HEK293 (cell line): Measurements from ENCODE around the gene STK39.
A peak's percentile ranks its signal among the peaks of the same experiment; 100 is the strongest.
"Not testable (repeated sequence)": the region's sequence is repeated elsewhere in the genome, so short reads cannot be mapped to it uniquely, and the experiment has no call there.

Experiments
- CTCF ChIA-PET: fragments of 350-600 bp; formaldehyde crosslinking; extraction: SDS; loops from one replicate; lab custom pipeline; 2021; ENCODE audit warnings: antibody characterized with exemption; lab: Yijun Ruan, JAX
- POLR2A ChIA-PET: fragments of 300-600 bp; formaldehyde crosslinking; extraction: SDS; loops from one replicate; lab custom pipeline; 2020; ENCODE audit warnings: antibody characterized with exemption, inconsistent platforms; lab: Yijun Ruan, JAX
- H3K27ac ChIP-seq: fragments of 200-500 bp; sonication (Bioruptor generic); 2 replicates; pipeline ENCODE4 v1.5.1; 2014; ENCODE audit warnings: low read depth, low read length, control low read depth, inconsistent platforms; ENCODE audit errors: extremely low read depth
- H3K36me3 ChIP-seq, 2 experiments: fragments of 200-500 bp in 1 of 2; sonication (Bioruptor generic) in 1 of 2; 1 replicate in 1 of 2; 2 replicates in 1 of 2; pipeline ENCODE4 v1.5.1; 2014 to 2017; ENCODE audit warnings: inconsistent platforms in 2 of 2, low read length in 2 of 2; ENCODE audit not compliant: control insufficient read depth in 2 of 2, insufficient read depth in 1 of 2
- H3K4me1 ChIP-seq: fragments of 200-500 bp; sonication (Bioruptor generic); 2 replicates; pipeline ENCODE4 v1.5.1; 2014; ENCODE audit warnings: mild to moderate bottlenecking, low read length, inconsistent platforms; ENCODE audit not compliant: control insufficient read depth, insufficient read depth
- H3K4me3 ChIP-seq: 2 replicates; pipeline ENCODE4 v1.5.1; 2011; ENCODE audit warnings: low read depth, mild to moderate bottlenecking, control low read depth, low read length, moderate library complexity
- H3K9me3 ChIP-seq: fragments of 200-500 bp; sonication (Bioruptor generic); 2 replicates; pipeline ENCODE4 v1.5.1; 2014; ENCODE audit warnings: low read depth, low read length, inconsistent platforms; ENCODE audit not compliant: control insufficient read depth, insufficient read depth
- BCL6B ChIP-seq: fragments of 450-650 bp; formaldehyde crosslinking; IDR thresholded peaks from 2 replicates; pipeline ENCODE4 v1.5.1; 2017; ENCODE audit warnings: missing biosample characterization, missing genetic modification characterization
- HOXD13 ChIP-seq: sonication (generic); formaldehyde crosslinking; IDR thresholded peaks from 2 replicates; pipeline ENCODE4 v1.8.0; 2022; ENCODE audit warnings: missing genetic modification reagents, borderline replicate concordance
- PRDM6 ChIP-seq: fragments of 450-650 bp; formaldehyde crosslinking; IDR thresholded peaks from 2 replicates; pipeline ENCODE4 v1.5.1; 2017; ENCODE audit warnings: missing biosample characterization, missing genetic modification characterization
- SCRT2 ChIP-seq: fragments of 450-650 bp; formaldehyde crosslinking; IDR thresholded peaks from 2 replicates; pipeline ENCODE4 v1.5.1; 2016; ENCODE audit warnings: missing biosample characterization, missing genetic modification characterization
- ZNF138 ChIP-seq: fragments of 450-650 bp; formaldehyde crosslinking; IDR thresholded peaks from 2 replicates; pipeline ENCODE4 v1.5.1; 2016; ENCODE audit warnings: missing biosample characterization, missing genetic modification characterization, borderline replicate concordance
- ZNF140 ChIP-seq: fragments of 450-650 bp; formaldehyde crosslinking; IDR thresholded peaks from 2 replicates; pipeline ENCODE4 v1.5.1; 2016; ENCODE audit warnings: missing biosample characterization, missing genetic modification characterization
- ZNF146 ChIP-seq: fragments of 450-650 bp; formaldehyde crosslinking; IDR thresholded peaks from 2 replicates; pipeline ENCODE4 v1.5.1; 2016; ENCODE audit warnings: missing biosample characterization, missing genetic modification characterization
- ZNF341 ChIP-seq: fragments of 450-650 bp; formaldehyde crosslinking; IDR thresholded peaks from 2 replicates; pipeline ENCODE4; 2016; ENCODE audit warnings: low read depth, missing biosample characterization, missing genetic modification characterization
- ZNF433 ChIP-seq: fragments of 450-650 bp; formaldehyde crosslinking; IDR thresholded peaks from 2 replicates; pipeline ENCODE4 v1.5.1; 2016; ENCODE audit warnings: missing biosample characterization, missing genetic modification characterization, low read depth
- ZNF560 ChIP-seq: fragments of 450-650 bp; formaldehyde crosslinking; IDR thresholded peaks from 2 replicates; pipeline ENCODE4 v1.5.1; 2017; ENCODE audit warnings: missing biosample characterization, missing genetic modification characterization, borderline replicate concordance
- ZNF596 ChIP-seq: fragments of 450-650 bp; IDR thresholded peaks from 2 replicates; pipeline ENCODE4 v1.5.0; 2018; ENCODE audit warnings: missing biosample characterization, mild to moderate bottlenecking, missing genetic modification characterization, moderate library complexity
- ZNF654 ChIP-seq: fragments of 450-650 bp; formaldehyde crosslinking; IDR thresholded peaks from 2 replicates; pipeline ENCODE4 v1.5.1; 2016; ENCODE audit warnings: low read depth, missing biosample characterization, missing genetic modification characterization
- ZNF777 ChIP-seq: fragments of 450-650 bp; formaldehyde crosslinking; IDR thresholded peaks from 2 replicates; pipeline ENCODE4 v1.5.1; 2017; ENCODE audit warnings: missing biosample characterization, missing genetic modification characterization, borderline replicate concordance
- ZSCAN16 ChIP-seq: fragments of 450-650 bp; formaldehyde crosslinking; IDR thresholded peaks from 2 replicates; pipeline ENCODE4 v1.5.1; 2016; ENCODE audit warnings: missing biosample characterization, missing genetic modification characterization
- ZSCAN18 ChIP-seq: fragments of 450-650 bp; formaldehyde crosslinking; IDR thresholded peaks from 2 replicates; pipeline ENCODE4 v1.5.1; 2016; ENCODE audit warnings: missing biosample characterization, missing genetic modification characterization
- ZSCAN23 ChIP-seq: fragments of 450-650 bp; formaldehyde crosslinking; IDR thresholded peaks from 2 replicates; pipeline ENCODE4 v1.5.1; 2016; ENCODE audit warnings: missing biosample characterization, missing genetic modification characterization

STK39 gene

GRCh38 chr2:168127371-168127770 lies 120.0 kb downstream of the STK39 start:
- TF ChIP-seq HOXD13 (no peak), ZSCAN18 (tag by site-specific recombination) (no peak), ZSCAN16 (tag by site-specific recombination) (no peak), ZNF777 (tag by site-specific recombination) (no peak), ZNF560 (no peak), ZSCAN23 (tag by site-specific recombination) (no peak), PRDM6 (tag by site-specific recombination) (no peak), ZNF433 (tag by site-specific recombination) (no peak), ZNF140 (no peak), ZNF654 (no peak), ZNF138 (tag by site-specific recombination) (no peak)
- CTCF ChIA-PET, result interaction anchor here (0.6 to 2.8 kb wide), 2 partner anchors 8 to 571 kb away, joined by 3 to 18 read pairs; no protein-coding TSS in a partner anchor
- H3K4me1 ChIP-seq, result no peaks in the 10 kb centered on the region
- POLR2A ChIA-PET, result no interaction called here
- peaks cover 5 to 25% of the 10 kb centered on the region in 2 experiments for H3K36me3 ChIP-seq
- H3K4me3 ChIP-seq, result no peak overlapping the region
- H3K9me3 ChIP-seq, result no peaks in the 10 kb centered on the region
- H3K27ac ChIP-seq, result no peak overlapping the region

GRCh38 chr2:168122210-168122609 lies 125.2 kb downstream of the STK39 start:
- not testable (repeated sequence) for H3K9me3 ChIP-seq, H3K27ac ChIP-seq
- TF ChIP-seq ZNF146, result peak; percentile 87
- TF ChIP-seq, all 188 proteins: peak for 1; not testable (repeated sequence) for 187
- H3K4me1 ChIP-seq, H3K4me3 ChIP-seq, CTCF ChIA-PET, POLR2A ChIA-PET: not testable (repeated sequence)
- H3K36me3 ChIP-seq, result peaks cover 5 to 32% of the 10 kb centered on the region in 2 experiments

- Histone ChIP-seq H3K4me3 (no peak overlapping the region), H3K36me3 (peaks cover 5 to 22% of the 10 kb centered on the region in 2 experiments), H3K9me3 (no peaks in the 10 kb centered on the region), H3K4me1 (no peaks in the 10 kb centered on the region), H3K27ac (no peak overlapping the region)
- CTCF ChIA-PET, result interaction anchor here (1.1 to 4.0 kb wide), 10 partner anchors 10 to 926 kb away, joined by 3 to 27 read pairs (median 8); no protein-coding TSS in a partner anchor
- POLR2A ChIA-PET, result no interaction called here
- TF ChIP-seq SCRT2 (peak; percentile 56), ZNF596 (tag by site-specific recombination) (no peak), ZNF341 (no peak), BCL6B (tag by site-specific recombination) (no peak)
Measured at GRCh38 chr2:168120730-168121129, 126.7 kb downstream of the STK39 start.
